HepG2 (cell line): ENCODE data around the gene PPP4C. TPM values are rescaled to one million over a fixed set of nuclear protein-coding genes. Genes with fewer than 3 reads are reported as not detected.
A peak's percentile ranks its signal among the peaks of the same experiment; 100 is the strongest.

Source experiments
- DPF2 ChIP-seq: sonication (generic); formaldehyde crosslinking; IDR thresholded peaks from 2 replicates; pipeline ENCODE4 v1.4.0; 2020; ENCODE audit warnings: mild to moderate bottlenecking, low read depth, missing genetic modification reagents, borderline replicate concordance
- EED ChIP-seq: sonication (generic); formaldehyde crosslinking; IDR thresholded peaks from 2 replicates; pipeline ENCODE4 v1.5.0; 2020; ENCODE audit warnings: mild to moderate bottlenecking, missing genetic modification reagents
- HDAC1 ChIP-seq: sonication (generic); formaldehyde crosslinking; IDR thresholded peaks from 2 replicates; pipeline ENCODE4 v1.5.1; 2020; ENCODE audit warnings: mild to moderate bottlenecking, missing genetic modification reagents
- PCBP1 ChIP-seq: fragments of 200-400 bp; formaldehyde crosslinking; IDR thresholded peaks from 2 replicates; pipeline ENCODE4 v1.6.1; 2017; ENCODE audit warnings: mild to moderate bottlenecking, low read depth, low read length, borderline replicate concordance
- PITX1 ChIP-seq: sonication (generic); formaldehyde crosslinking; IDR thresholded peaks from 2 replicates; pipeline ENCODE4 v1.5.1; 2020; ENCODE audit warnings: mild to moderate bottlenecking, missing genetic modification reagents
- SP4 ChIP-seq: sonication (generic); formaldehyde crosslinking; IDR thresholded peaks from 2 replicates; pipeline ENCODE4 v1.8.1; 2023; ENCODE audit warnings: mild to moderate bottlenecking, missing genetic modification reagents
- SRF ChIP-seq: IDR thresholded peaks from 2 replicates; pipeline ENCODE4 v1.6.1; 2011; ENCODE audit warnings: mild to moderate bottlenecking, low read depth, low read length, moderate library complexity
- ZBTB38 ChIP-seq: sonication (generic); formaldehyde crosslinking; IDR thresholded peaks from 2 replicates; pipeline ENCODE4 v1.5.1; 2020; ENCODE audit warnings: mild to moderate bottlenecking, missing genetic modification reagents
- ZBTB42 ChIP-seq: sonication (generic); formaldehyde crosslinking; IDR thresholded peaks from 2 replicates; pipeline ENCODE4 v1.5.0; 2020; ENCODE audit warnings: mild to moderate bottlenecking, missing genetic modification reagents
- ZC3H4 ChIP-seq: sonication (generic); formaldehyde crosslinking; IDR thresholded peaks from 2 replicates; pipeline ENCODE4 v1.4.0; 2020; ENCODE audit warnings: missing genetic modification reagents, borderline replicate concordance
- ZFX ChIP-seq: sonication (generic); formaldehyde crosslinking; IDR thresholded peaks from 2 replicates; pipeline ENCODE4 v1.4.0; 2020; ENCODE audit warnings: mild to moderate bottlenecking, low read depth, missing genetic modification reagents, moderate library complexity
- ZNF556 ChIP-seq: sonication (generic); formaldehyde crosslinking; IDR thresholded peaks from 2 replicates; pipeline ENCODE4 v1.4.0; 2020; ENCODE audit warnings: mild to moderate bottlenecking, missing genetic modification reagents, borderline replicate concordance
- ZNF558 ChIP-seq: sonication (generic); formaldehyde crosslinking; IDR thresholded peaks from 2 replicates; pipeline ENCODE4 v1.9.0; 2022; ENCODE audit warnings: mild to moderate bottlenecking, missing genetic modification reagents, borderline replicate concordance
- ZNF607 ChIP-seq: sonication (generic); formaldehyde crosslinking; IDR thresholded peaks from 2 replicates; pipeline ENCODE4 v1.5.1; 2020; ENCODE audit warnings: missing genetic modification reagents, mild to moderate bottlenecking, borderline replicate concordance
- ZNF737 ChIP-seq: sonication (generic); formaldehyde crosslinking; IDR thresholded peaks from 2 replicates; pipeline ENCODE4 v1.5.0; 2020; ENCODE audit warnings: missing genetic modification reagents, mild to moderate bottlenecking, borderline replicate concordance
- polyA plus RNA-seq, 8 experiments: library from polyadenylated mRNA; depleted of rRNA in 3 of 8; stranded (reverse) in 7 of 8; unstranded in 1 of 8; fragments of >200 nt; fragmentation: Illumina TruSeq in 4 of 8; extraction: Trizol in 4 of 8; gene quantifications; 2 replicates each; pipeline versions ENCODE4 v1.2.1 to v1.2.3, GENCODE V29; 2011 to 2016; ENCODE audit warnings: low read depth in 4 of 8, missing spikeins in 1 of 8, mixed read lengths in 1 of 8; ENCODE audit not compliant: insufficient read depth in 1 of 8
- total RNA-seq, 5 experiments: library from RNA; depleted of rRNA; stranded (reverse); fragments of >200 nt; fragmentation: Illumina TruSeq; extraction: Trizol; gene quantifications; 2 replicates each; pipeline ENCODE4 v1.2.3, GENCODE V29; 2016; ENCODE audit warnings: low read depth in 1 of 5
- TF ChIP-seq, protein P1 (sequence below): sonication (generic); formaldehyde crosslinking; IDR thresholded peaks from 2 replicates; pipeline ENCODE4 v1.5.1; 2020; ENCODE audit warnings: mild to moderate bottlenecking, moderate library complexity, missing genetic modification reagents
- TF ChIP-seq, protein P2 (sequence below): sonication (generic); formaldehyde crosslinking; IDR thresholded peaks from 2 replicates; pipeline ENCODE4 v1.5.1; 2020; ENCODE audit warnings: missing genetic modification reagents, mild to moderate bottlenecking, borderline replicate concordance
- TF ChIP-seq, protein P3 (sequence below): sonication (generic); formaldehyde crosslinking; IDR thresholded peaks from 2 replicates; pipeline ENCODE4 v1.5.1; 2020; ENCODE audit warnings: mild to moderate bottlenecking, missing genetic modification reagents, moderate library complexity
- TF ChIP-seq, protein P4 (sequence below): sonication (generic); formaldehyde crosslinking; IDR thresholded peaks from 2 replicates; pipeline ENCODE4 v1.4.0; 2020; ENCODE audit warnings: mild to moderate bottlenecking, missing genetic modification reagents

PPP4C gene
- total and polyA plus RNA-seq, 2 of the 13 experiments (the other 11 are each of a cell fraction or from before 2014, with no cell fraction given) = 176 to 220 TPM

DNA sequence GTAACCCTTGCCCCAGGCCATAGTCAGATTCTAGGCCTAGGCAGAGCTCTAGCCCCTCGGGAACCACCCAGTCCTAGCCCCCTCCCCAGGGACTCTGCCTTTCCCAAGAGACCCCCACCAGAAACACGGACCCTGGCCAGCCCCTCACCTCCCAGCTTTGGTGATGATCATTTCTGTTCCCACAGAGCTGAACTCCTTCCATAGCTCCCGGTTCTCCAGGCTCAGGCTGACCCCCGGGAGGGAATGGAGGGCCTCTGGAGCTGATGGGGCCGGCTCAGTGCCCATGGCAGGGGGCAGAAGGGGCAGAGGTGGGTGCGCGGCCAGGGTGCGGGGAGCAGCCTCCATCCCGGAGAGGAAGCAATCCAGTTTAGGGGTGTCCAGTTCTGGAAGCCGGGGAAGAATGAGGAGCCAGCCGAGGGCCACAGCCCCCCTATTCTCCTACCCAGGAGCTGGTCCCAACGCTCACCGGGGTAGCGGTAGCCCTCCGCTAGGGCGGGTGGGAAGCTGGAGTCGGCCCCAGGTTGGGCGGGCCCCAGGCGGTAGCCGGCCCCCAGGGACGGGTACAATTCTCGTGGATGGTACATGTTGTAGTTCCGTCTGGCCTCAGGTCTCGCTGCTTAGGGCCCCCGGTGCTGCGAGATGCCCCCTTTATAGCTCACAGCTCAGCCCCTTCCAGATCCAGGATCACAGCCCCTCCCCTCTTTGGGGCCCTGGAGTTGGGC lies 15.0 kb downstream of the PPP4C start (continued):
- TF ChIP-seq, protein P1, sequence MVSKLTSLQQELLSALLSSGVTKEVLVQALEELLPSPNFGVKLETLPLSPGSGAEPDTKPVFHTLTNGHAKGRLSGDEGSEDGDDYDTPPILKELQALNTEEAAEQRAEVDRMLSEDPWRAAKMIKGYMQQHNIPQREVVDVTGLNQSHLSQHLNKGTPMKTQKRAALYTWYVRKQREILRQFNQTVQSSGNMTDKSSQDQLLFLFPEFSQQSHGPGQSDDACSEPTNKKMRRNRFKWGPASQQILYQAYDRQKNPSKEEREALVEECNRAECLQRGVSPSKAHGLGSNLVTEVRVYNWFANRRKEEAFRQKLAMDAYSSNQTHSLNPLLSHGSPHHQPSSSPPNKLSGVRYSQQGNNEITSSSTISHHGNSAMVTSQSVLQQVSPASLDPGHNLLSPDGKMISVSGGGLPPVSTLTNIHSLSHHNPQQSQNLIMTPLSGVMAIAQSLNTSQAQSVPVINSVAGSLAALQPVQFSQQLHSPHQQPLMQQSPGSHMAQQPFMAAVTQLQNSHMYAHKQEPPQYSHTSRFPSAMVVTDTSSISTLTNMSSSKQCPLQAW (CRISPR knock-in tag) = peak; percentile 40; the same call in 1 of the 2 replicates
- 0 out of 2 replicates have a peak, but pooled peaks have one; percentile 25 for TF ChIP-seq ZNF607 (CRISPR knock-in tag)
- 0 out of 2 replicates have a peak, but pooled peaks have one; percentile 55 for TF ChIP-seq PCBP1
- TF ChIP-seq, protein P2, sequence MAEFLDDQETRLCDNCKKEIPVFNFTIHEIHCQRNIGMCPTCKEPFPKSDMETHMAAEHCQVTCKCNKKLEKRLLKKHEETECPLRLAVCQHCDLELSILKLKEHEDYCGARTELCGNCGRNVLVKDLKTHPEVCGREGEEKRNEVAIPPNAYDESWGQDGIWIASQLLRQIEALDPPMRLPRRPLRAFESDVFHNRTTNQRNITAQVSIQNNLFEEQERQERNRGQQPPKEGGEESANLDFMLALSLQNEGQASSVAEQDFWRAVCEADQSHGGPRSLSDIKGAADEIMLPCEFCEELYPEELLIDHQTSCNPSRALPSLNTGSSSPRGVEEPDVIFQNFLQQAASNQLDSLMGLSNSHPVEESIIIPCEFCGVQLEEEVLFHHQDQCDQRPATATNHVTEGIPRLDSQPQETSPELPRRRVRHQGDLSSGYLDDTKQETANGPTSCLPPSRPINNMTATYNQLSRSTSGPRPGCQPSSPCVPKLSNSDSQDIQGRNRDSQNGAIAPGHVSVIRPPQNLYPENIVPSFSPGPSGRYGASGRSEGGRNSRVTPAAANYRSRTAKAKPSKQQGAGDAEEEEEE (CRISPR knock-in tag) = no peak
- 0 out of 2 replicates have a peak, but pooled peaks have one; percentile 16 for TF ChIP-seq EED
- no peak for TF ChIP-seq ZBTB42 (CRISPR knock-in tag)
- TF ChIP-seq DPF2 = 0 out of 2 replicates have a peak, but pooled peaks have one; percentile 8
- TF ChIP-seq, protein P3, sequence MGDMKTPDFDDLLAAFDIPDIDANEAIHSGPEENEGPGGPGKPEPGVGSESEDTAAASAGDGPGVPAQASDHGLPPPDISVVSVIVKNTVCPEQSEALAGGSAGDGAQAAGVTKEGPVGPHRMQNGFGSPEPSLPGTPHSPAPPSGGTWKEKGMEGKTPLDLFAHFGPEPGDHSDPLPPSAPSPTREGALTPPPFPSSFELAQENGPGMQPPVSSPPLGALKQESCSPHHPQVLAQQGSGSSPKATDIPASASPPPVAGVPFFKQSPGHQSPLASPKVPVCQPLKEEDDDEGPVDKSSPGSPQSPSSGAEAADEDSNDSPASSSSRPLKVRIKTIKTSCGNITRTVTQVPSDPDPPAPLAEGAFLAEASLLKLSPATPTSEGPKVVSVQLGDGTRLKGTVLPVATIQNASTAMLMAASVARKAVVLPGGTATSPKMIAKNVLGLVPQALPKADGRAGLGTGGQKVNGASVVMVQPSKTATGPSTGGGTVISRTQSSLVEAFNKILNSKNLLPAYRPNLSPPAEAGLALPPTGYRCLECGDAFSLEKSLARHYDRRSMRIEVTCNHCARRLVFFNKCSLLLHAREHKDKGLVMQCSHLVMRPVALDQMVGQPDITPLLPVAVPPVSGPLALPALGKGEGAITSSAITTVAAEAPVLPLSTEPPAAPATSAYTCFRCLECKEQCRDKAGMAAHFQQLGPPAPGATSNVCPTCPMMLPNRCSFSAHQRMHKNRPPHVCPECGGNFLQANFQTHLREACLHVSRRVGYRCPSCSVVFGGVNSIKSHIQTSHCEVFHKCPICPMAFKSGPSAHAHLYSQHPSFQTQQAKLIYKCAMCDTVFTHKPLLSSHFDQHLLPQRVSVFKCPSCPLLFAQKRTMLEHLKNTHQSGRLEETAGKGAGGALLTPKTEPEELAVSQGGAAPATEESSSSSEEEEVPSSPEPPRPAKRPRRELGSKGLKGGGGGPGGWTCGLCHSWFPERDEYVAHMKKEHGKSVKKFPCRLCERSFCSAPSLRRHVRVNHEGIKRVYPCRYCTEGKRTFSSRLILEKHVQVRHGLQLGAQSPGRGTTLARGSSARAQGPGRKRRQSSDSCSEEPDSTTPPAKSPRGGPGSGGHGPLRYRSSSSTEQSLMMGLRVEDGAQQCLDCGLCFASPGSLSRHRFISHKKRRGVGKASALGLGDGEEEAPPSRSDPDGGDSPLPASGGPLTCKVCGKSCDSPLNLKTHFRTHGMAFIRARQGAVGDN = 0 out of 2 replicates have a peak, but pooled peaks have one; percentile 34
- no peak for TF ChIP-seq ZNF737 (CRISPR knock-in tag)
- TF ChIP-seq ZFX = peak; percentile 40; the same call in 1 of the 2 replicates
- TF ChIP-seq ZBTB38 (CRISPR knock-in tag) = peak; percentile 43; the same call in 1 of the 2 replicates
- no peak for TF ChIP-seq ZC3H4 (CRISPR knock-in tag)
- TF ChIP-seq SRF = no peak
- TF ChIP-seq, protein P4, sequence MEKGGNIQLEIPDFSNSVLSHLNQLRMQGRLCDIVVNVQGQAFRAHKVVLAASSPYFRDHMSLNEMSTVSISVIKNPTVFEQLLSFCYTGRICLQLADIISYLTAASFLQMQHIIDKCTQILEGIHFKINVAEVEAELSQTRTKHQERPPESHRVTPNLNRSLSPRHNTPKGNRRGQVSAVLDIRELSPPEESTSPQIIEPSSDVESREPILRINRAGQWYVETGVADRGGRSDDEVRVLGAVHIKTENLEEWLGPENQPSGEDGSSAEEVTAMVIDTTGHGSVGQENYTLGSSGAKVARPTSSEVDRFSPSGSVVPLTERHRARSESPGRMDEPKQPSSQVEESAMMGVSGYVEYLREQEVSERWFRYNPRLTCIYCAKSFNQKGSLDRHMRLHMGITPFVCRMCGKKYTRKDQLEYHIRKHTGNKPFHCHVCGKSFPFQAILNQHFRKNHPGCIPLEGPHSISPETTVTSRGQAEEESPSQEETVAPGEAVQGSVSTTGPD = peak; percentile 45; the same call in 1 of the 2 replicates
- 0 out of 2 replicates have a peak, but pooled peaks have one; percentile 41 for TF ChIP-seq SP4 (CRISPR knock-in tag)
- peak; percentile 21; the same call in 1 of the 2 replicates for TF ChIP-seq HDAC1 (CRISPR knock-in tag)
- TF ChIP-seq ZNF556 = 0 out of 2 replicates have a peak, but pooled peaks have one; percentile 5
- TF ChIP-seq ZNF558 = peak; percentile 31; the same call in 1 of the 2 replicates
- peak; percentile 7; the same call in 1 of the 2 replicates for TF ChIP-seq PITX1
